Mammary epithelial cell (primary cell): Measurements from ENCODE around the gene ALG10B.

Experiments
- EZH2 ChIP-seq: IDR thresholded peaks from 2 replicates; pipeline ENCODE4 v1.6.1; 2012; ENCODE audit warnings: low read length, inconsistent platforms, borderline replicate concordance
- TF ChIP-seq, protein P1 (sequence below), 2 donors: IDR thresholded peaks in 1 of 2; conservative IDR thresholded peaks in 1 of 2; 2 replicates each; pipeline ENCODE4 v1.5.1; 2011 to 2012; ENCODE audit warnings: inconsistent platforms in 2 of 2, low read length in 2 of 2, mild to moderate bottlenecking in 2 of 2, control low read depth in 1 of 2, low read depth in 1 of 2; ENCODE audit not compliant: insufficient read depth in 1 of 2; ENCODE audit errors: extremely low read depth in 1 of 2

DNA sequence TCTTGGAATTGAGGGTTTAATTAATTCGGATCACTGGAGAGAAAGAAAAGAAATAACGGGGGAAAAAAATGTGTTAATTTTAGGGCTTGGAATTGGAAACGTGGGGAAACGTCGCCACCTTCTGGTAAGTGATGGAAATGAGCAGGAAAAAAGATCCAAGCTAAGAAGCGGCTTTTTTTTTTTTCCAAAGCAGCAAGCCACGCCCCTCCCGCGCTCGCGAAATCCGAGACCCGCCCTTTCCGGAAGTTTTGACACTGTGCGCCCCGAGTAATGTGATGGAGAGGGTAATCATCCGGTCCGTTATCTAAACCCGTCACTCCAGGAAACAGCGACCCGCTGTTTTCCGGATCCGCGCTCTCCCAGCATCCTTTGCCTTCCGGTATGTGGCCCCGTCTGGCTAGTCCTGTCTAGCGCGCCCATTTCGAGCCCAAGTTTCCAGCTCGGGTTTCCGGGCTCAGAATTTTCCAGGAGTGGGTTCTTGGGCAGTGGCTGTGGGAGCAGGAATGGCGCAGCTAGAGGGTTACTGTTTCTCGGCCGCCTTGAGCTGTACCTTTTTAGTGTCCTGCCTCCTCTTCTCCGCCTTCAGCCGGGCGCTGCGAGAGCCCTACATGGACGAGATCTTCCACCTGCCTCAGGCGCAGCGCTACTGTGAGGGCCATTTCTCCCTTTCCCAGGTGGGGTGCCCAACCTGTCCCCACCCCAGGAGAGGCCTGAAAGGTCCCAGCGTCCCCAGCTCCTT is at the start of gene ALG10B:
- TF ChIP-seq, protein P1, sequence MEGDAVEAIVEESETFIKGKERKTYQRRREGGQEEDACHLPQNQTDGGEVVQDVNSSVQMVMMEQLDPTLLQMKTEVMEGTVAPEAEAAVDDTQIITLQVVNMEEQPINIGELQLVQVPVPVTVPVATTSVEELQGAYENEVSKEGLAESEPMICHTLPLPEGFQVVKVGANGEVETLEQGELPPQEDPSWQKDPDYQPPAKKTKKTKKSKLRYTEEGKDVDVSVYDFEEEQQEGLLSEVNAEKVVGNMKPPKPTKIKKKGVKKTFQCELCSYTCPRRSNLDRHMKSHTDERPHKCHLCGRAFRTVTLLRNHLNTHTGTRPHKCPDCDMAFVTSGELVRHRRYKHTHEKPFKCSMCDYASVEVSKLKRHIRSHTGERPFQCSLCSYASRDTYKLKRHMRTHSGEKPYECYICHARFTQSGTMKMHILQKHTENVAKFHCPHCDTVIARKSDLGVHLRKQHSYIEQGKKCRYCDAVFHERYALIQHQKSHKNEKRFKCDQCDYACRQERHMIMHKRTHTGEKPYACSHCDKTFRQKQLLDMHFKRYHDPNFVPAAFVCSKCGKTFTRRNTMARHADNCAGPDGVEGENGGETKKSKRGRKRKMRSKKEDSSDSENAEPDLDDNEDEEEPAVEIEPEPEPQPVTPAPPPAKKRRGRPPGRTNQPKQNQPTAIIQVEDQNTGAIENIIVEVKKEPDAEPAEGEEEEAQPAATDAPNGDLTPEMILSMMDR (conservative IDR thresholded peaks at IDR 0.05 in 1 of 2, IDR thresholded peaks at IDR 0.05 in 1 of 2; ENCODE audit: extremely low read depth in 1 of 2, insufficient read depth in 1 of 2, low read depth in 1 of 2, low read length in 2 of 2), result peak; percentile 38 to 56
- TF ChIP-seq EZH2, result no peak
